Measurements from ENCODE around the gene GPR84. TPM values are rescaled to one million over a fixed set of nuclear protein-coding genes. Genes with fewer than 3 reads are reported as not detected.

The GPR84 gene
- 0.07 TPM in 1 of 2 replicates, not detected in the other for total RNA-seq

DNA sequence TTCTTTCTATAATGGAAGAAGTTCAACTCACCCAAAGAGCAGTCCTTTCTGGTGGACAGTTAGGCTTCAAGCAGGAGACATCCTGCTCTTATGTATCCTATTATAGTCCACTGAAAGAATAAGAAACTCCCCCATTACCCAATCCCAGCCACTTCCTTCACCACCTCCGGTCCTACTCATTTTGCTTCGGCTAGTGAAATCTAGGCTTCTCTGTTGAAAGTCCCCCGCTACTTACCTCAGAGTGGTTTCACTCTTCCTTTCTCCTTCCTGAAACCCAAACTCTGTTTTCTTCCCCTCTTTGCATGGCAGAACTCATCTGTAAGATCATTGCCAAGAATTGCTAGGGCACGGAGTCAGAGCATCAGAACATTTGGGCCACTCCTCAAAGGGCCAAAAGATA lies at the start of gene GPR84:
GPR84 (minus strand) TSS at position 74 of the 400 bp plus-strand sequence. CDS start 635 bp downstream, outside the sequence.

DNA sequence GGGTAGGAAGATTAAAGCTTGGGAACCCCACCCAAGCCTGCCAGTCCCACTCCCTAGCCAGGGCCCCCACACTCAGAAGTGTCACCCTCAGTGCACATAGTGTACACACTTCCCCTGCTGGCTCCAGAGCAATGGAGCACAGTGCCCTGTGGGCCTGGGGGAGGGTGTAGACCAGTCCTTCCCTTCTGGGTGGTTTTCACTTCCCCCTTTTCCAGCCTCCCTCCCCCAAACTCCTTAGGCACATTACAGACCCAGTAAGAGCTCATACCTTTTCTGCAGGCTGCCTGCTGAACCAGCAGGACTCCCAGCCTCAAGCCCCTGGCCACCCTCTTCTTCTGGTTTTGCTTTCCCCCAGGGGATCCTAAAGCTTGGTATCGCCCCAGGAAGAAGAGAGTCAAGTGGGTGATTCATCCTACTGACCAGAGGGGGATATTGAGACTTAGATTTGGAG lies 20.3 kb upstream of the GPR84 start, which contains the start of gene ZNF385A:
ZNF385A (minus strand) TSS at position 143 of the 451 bp plus-strand sequence. CDS start 219 bp downstream, outside the sequence.

DNA sequence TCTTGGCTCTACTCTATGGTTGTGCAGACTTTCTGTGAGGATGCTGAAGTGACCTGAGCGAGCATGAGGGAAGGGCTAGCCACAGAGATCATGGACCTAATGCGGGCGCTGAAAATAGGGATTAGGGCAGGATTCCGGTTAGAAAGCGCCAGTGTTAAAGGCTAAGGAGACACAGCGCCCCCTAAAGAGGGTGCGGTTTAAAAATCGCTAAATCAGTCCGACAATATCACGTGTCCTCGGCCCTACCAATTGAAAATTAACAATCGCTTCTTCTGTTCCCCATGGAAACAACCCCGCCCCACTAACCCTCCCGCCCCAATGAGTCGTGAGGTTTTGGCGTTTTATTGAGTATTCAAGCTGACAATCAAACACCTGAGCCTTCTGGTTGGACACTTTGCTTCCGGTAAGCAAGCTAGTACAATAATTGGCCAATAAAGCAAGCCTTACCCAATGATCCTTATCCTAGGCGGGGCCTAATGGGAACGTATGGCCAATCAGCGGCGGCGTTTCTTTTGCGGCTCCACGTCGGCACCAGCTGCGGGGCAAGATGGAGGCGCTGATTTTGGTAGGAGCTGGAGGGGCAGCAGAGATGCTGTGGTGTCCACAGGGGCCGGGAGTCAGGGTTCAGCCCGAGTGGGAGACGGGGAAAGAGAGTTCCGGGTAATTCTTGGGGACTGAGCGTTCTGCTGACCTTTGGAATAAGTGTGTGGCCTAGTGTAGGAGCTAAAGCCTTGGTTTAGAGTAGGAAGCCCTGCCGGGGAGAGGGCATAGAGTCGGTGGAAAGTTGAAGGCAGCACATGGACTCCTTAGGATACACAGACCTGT lies 39.5 kb downstream of the GPR84 start, which contains the start of gene COPZ1:
COPZ1 (plus strand) TSS at position 515 of the 825 bp plus-strand sequence; CDS start at position 548, 33 bp downstream.

Other genes starting within 250 kb of the GPR84 start
- gene SMUG1, start 175.5 kb downstream of the GPR84 start, total RNA-seq, result 28.6 and 30.8 TPM in 2 replicates
- 22.9 and 35.5 TPM in 2 replicates for gene CBX5, start 84.4 kb downstream of the GPR84 start, total RNA-seq
- gene HNRNPA1, start 83.8 kb downstream of the GPR84 start, total RNA-seq, result 188 and 200 TPM in 2 replicates
- not detected in 2 replicates for gene NFE2, start 63.5 kb downstream of the GPR84 start, total RNA-seq
- 97.4 and 135 TPM in 2 replicates for gene COPZ1, start 39.4 kb downstream of the GPR84 start, total RNA-seq
- gene ZNF385A, start 20.2 kb upstream of the GPR84 start, total RNA-seq, result 6.2 and 40.2 TPM in 2 replicates
- gene ITGA5, start 54.8 kb upstream of the GPR84 start, total RNA-seq, result 63.6 and 159 TPM in 2 replicates
- gene GTSF1, start 109.1 kb upstream of the GPR84 start, total RNA-seq, result not detected in 2 replicates
- gene NCKAP1L, start 133.3 kb upstream of the GPR84 start, total RNA-seq, result not detected in 2 replicates
- gene PDE1B, start 185.1 kb upstream of the GPR84 start, total RNA-seq, result not detected in 2 replicates
- gene PPP1R1A, start 224.2 kb upstream of the GPR84 start, total RNA-seq, result not detected in 2 replicates

Data from nasal cavity respiratory epithelium epithelial cell of viscerocranial mucosa (primary cell).